SK-N-SH treated with all-trans-retinoic acid at 6 μM for 48 hours (cell line): ENCODE results near the gene FOXB1.

Experiments used
- ATAC-seq: fragments of 200-7000 bp; cut with Tn5 transposase; 3 replicates; pipeline ENCODE4 v1.9.1; 2020; ENCODE audit warnings: mild to moderate bottlenecking, moderate library complexity
- ARNTL ChIP-seq: fragments of 450-650 bp; formaldehyde crosslinking; IDR thresholded peaks from 2 replicates; pipeline ENCODE4 v1.5.0; 2020; ENCODE audit warnings: low read depth, mild to moderate bottlenecking, moderate library complexity, borderline replicate concordance
- BACH2 ChIP-seq: fragments of 250-450 bp; sonication (Bioruptor Pico); IDR thresholded peaks from 2 replicates; pipeline ENCODE4 v1.9.0; 2021; ENCODE audit warnings: mild to moderate bottlenecking, borderline replicate concordance
- CREB5 ChIP-seq: fragments of 250-450 bp; sonication (Bioruptor Pico); IDR thresholded peaks from 2 replicates; pipeline ENCODE4 v1.5.1; 2020; ENCODE audit warnings: low read depth, mild to moderate bottlenecking, moderate library complexity
- CSDC2 ChIP-seq: fragments of 250-450 bp; sonication (Bioruptor Pico); IDR thresholded peaks from 2 replicates; pipeline ENCODE4 v1.5.0; 2020; ENCODE audit warnings: mild to moderate bottlenecking, moderate library complexity
- GLIS3 ChIP-seq: fragments of 250-450 bp; sonication (Bioruptor Pico); IDR thresholded peaks from 2 replicates; pipeline ENCODE4 v1.5.0; 2020; ENCODE audit warnings: mild to moderate bottlenecking, moderate library complexity
- ISL1 ChIP-seq: fragments of 250-450 bp; sonication (Bioruptor Pico); IDR thresholded peaks from 2 replicates; pipeline ENCODE4 v2.1.2; 2022; ENCODE audit warnings: mild to moderate bottlenecking, moderate library complexity
- PATZ1 ChIP-seq: fragments of 250-450 bp; sonication (Bioruptor Pico); IDR thresholded peaks from 2 replicates; pipeline ENCODE4 v1.8.0; 2020; ENCODE audit warnings: mild to moderate bottlenecking, moderate library complexity, borderline replicate concordance
- PPARA ChIP-seq: fragments of 250-450 bp; sonication (Bioruptor Pico); IDR thresholded peaks from 2 replicates; pipeline ENCODE4 v1.5.0; 2020; ENCODE audit warnings: mild to moderate bottlenecking, borderline replicate concordance
- RARB ChIP-seq: fragments of 250-450 bp; sonication (Bioruptor Pico); IDR thresholded peaks from 2 replicates; pipeline ENCODE4 v1.8.0; 2021; ENCODE audit warnings: mild to moderate bottlenecking, moderate library complexity
- SNAI2 ChIP-seq: fragments of 250-450 bp; sonication (Bioruptor Pico); IDR thresholded peaks from 2 replicates; pipeline ENCODE4 v1.5.0; 2020; ENCODE audit warnings: mild to moderate bottlenecking, moderate library complexity
- TCF4 ChIP-seq: fragments of 250-450 bp; sonication (Bioruptor Pico); IDR thresholded peaks from 2 replicates; pipeline ENCODE4 v1.8.0; 2021; ENCODE audit warnings: mild to moderate bottlenecking, moderate library complexity, borderline replicate concordance
- TOX ChIP-seq: fragments of 250-450 bp; sonication (Bioruptor Pico); IDR thresholded peaks from 2 replicates; pipeline ENCODE4 v1.8.0; 2021; ENCODE audit warnings: mild to moderate bottlenecking, moderate library complexity, borderline replicate concordance
- TSHZ2 ChIP-seq: fragments of 250-450 bp; sonication (Bioruptor Pico); IDR thresholded peaks from 2 replicates; pipeline ENCODE4 v1.5.0; 2020; ENCODE audit warnings: mild to moderate bottlenecking, moderate library complexity
- ZC3H10 ChIP-seq: fragments of 250-450 bp; sonication (Bioruptor Pico); IDR thresholded peaks from 2 replicates; pipeline ENCODE4 v1.5.1; 2021; ENCODE audit warnings: mild to moderate bottlenecking, moderate library complexity
- ZFP3 ChIP-seq: fragments of 250-450 bp; sonication (Bioruptor Pico); IDR thresholded peaks from 2 replicates; pipeline ENCODE4 v1.5.0; 2020; ENCODE audit warnings: mild to moderate bottlenecking, moderate library complexity
- ZFP30 ChIP-seq: fragments of 450-650 bp; formaldehyde crosslinking; IDR thresholded peaks from 2 replicates; pipeline ENCODE4 v1.5.0; 2022; ENCODE audit warnings: mild to moderate bottlenecking, moderate library complexity
- ZNF565 ChIP-seq: fragments of 450-650 bp; formaldehyde crosslinking; conservative IDR thresholded peaks from 2 replicates; pipeline ENCODE4 v1.5.0; 2020; ENCODE audit warnings: low read depth, mild to moderate bottlenecking, moderate library complexity
- ZNF70 ChIP-seq: fragments of 450-650 bp; formaldehyde crosslinking; IDR thresholded peaks from 2 replicates; pipeline ENCODE4 v1.5.0; 2020; ENCODE audit warnings: mild to moderate bottlenecking, moderate library complexity
- ZNF8 ChIP-seq: fragments of 450-650 bp; formaldehyde crosslinking; IDR thresholded peaks from 2 replicates; pipeline ENCODE4 v1.5.0; 2020; ENCODE audit warnings: mild to moderate bottlenecking, moderate library complexity
- TF ChIP-seq, protein P1 (sequence below): fragments of 250-450 bp; sonication (Bioruptor Pico); IDR thresholded peaks from 2 replicates; pipeline ENCODE4 v1.5.1; 2021; ENCODE audit warnings: mild to moderate bottlenecking, moderate library complexity
- TF ChIP-seq, protein P2 (sequence below): fragments of 250-450 bp; sonication (Bioruptor Pico); IDR thresholded peaks from 2 replicates; pipeline ENCODE4 v1.8.0; 2021; ENCODE audit warnings: low read depth, mild to moderate bottlenecking, moderate library complexity, borderline replicate concordance

The FOXB1 gene

GRCh38 chr15:59963322-59963721 is 40.8 kb upstream of the FOXB1 start:
- no peak for TF ChIP-seq CREB5 (CRISPR knock-in tag)
- no peak for TF ChIP-seq TOX (CRISPR knock-in tag)
- no peak for TF ChIP-seq ZFP30
- no peak for TF ChIP-seq PPARA (CRISPR knock-in tag)
- TF ChIP-seq RARB (CRISPR knock-in tag) = no peak
- TF ChIP-seq BACH2 (CRISPR knock-in tag) = no peak
- no peak for TF ChIP-seq ZNF8 (CRISPR knock-in tag)
- TF ChIP-seq PATZ1 (CRISPR knock-in tag) = no peak
- no peak for TF ChIP-seq ZFP3
- TF ChIP-seq, protein P1, sequence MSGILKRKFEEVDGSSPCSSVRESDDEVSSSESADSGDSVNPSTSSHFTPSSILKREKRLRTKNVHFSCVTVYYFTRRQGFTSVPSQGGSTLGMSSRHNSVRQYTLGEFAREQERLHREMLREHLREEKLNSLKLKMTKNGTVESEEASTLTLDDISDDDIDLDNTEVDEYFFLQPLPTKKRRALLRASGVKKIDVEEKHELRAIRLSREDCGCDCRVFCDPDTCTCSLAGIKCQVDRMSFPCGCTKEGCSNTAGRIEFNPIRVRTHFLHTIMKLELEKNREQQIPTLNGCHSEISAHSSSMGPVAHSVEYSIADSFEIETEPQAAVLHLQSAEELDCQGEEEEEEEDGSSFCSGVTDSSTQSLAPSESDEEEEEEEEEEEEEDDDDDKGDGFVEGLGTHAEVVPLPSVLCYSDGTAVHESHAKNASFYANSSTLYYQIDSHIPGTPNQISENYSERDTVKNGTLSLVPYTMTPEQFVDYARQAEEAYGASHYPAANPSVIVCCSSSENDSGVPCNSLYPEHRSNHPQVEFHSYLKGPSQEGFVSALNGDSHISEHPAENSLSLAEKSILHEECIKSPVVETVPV (CRISPR knock-in tag) = no peak
- no peak for TF ChIP-seq TCF4 (CRISPR knock-in tag)
- TF ChIP-seq, protein P2, sequence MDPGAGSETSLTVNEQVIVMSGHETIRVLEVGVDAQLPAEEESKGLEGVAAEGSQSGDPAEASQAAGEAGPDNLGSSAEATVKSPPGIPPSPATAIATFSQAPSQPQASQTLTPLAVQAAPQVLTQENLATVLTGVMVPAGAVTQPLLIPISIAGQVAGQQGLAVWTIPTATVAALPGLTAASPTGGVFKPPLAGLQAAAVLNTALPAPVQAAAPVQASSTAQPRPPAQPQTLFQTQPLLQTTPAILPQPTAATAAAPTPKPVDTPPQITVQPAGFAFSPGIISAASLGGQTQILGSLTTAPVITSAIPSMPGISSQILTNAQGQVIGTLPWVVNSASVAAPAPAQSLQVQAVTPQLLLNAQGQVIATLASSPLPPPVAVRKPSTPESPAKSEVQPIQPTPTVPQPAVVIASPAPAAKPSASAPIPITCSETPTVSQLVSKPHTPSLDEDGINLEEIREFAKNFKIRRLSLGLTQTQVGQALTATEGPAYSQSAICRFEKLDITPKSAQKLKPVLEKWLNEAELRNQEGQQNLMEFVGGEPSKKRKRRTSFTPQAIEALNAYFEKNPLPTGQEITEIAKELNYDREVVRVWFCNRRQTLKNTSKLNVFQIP = no peak
- TF ChIP-seq ARNTL (CRISPR knock-in tag) = no peak
- TF ChIP-seq CSDC2 = no peak
- TF ChIP-seq ZNF565 (CRISPR knock-in tag) = no peak
- TF ChIP-seq GLIS3 (CRISPR knock-in tag) = no peak
- no peak for TF ChIP-seq ZNF70 (CRISPR knock-in tag)
- TF ChIP-seq SNAI2 (CRISPR knock-in tag) = no peak
- TF ChIP-seq ISL1 (CRISPR knock-in tag) = no peak
- no peak for ATAC-seq

GRCh38 chr15:59963925-59964324 is 40.2 kb upstream of the FOXB1 start:
- TF ChIP-seq TCF4 (CRISPR knock-in tag) (no peak), SNAI2 (CRISPR knock-in tag) (no peak), ZNF8 (CRISPR knock-in tag) (no peak), ARNTL (CRISPR knock-in tag) (no peak), TSHZ2 (no peak), GLIS3 (CRISPR knock-in tag) (no peak), ZC3H10 (CRISPR knock-in tag) (no peak)
- TF ChIP-seq, protein P1 (CRISPR knock-in tag) = no peak
- ATAC-seq = no peak
